RKO (cell line): ENCODE results near the gene IRF2.

Experiments used
- DNase-seq: peaks from one replicate; pipeline ENCODE4 v3.0.0-alpha.2; 2016; ENCODE audit warnings: low spot score

The IRF2 gene

DNA sequence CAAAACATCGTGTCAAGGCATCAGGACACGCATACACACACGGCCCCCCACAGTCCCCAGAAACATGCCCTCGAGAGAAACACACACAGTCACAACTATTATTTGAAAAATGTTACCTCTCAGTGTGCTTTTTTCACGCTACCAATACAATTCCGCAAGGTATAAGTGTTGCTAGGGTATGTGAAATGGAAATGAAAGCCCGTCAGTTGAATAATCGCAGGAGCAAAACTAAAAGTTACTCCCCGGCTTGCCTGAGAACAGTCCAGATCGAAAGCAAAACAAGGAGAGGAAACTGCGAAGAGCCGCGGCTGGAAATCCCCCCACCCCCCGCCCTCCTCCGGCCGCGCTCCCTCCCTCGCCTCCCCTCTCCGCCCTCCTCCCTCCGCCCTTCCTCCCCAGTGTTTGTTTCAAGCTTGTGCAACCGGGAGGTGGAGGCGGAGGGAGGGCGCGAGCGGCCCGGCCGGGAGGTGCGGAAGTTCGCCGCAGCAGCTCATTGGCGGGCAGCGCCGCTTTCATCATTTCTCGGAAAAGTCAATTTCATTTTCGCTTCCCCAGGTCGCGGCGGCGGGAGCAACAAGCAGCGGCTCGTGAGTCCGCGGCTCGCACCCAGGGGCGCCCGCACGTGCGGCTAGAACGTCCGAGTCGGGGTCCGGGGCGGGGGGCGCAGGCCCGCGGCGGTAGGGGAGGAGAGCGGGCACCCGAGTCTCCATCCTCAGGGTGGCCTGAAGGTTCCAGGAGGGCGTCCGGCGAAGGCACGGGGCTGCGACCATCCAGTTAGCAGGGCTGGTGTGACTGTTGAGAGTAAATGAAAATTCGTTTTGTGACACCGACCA lies at the start of gene IRF2:
Gene IRF2, minus strand, starts transcription at position 288 of the 833 bp plus-strand sequence. CDS start 45,486 bp downstream, outside the sequence.
- DNase-seq, result peak; percentile 93

DNA sequence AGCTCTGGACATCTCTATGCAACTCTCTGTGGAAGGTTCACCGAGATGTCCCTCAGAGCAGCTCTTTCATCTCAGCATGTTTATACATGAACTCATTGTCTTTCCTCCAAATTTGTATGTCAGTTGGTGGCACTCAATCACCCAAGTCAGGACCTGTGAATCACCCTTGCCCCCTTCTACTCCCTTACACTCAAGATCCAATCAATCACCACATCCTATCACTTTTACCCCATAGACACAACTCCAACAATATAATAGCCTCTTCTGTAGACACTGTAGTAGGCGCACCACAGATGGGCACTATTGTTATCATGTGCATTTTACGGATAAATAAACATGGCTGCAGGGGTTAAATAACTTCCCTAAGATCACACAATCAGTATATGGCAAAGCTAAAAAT lies 41.3 kb upstream of the IRF2 start:
- no peak for DNase-seq

DNA sequence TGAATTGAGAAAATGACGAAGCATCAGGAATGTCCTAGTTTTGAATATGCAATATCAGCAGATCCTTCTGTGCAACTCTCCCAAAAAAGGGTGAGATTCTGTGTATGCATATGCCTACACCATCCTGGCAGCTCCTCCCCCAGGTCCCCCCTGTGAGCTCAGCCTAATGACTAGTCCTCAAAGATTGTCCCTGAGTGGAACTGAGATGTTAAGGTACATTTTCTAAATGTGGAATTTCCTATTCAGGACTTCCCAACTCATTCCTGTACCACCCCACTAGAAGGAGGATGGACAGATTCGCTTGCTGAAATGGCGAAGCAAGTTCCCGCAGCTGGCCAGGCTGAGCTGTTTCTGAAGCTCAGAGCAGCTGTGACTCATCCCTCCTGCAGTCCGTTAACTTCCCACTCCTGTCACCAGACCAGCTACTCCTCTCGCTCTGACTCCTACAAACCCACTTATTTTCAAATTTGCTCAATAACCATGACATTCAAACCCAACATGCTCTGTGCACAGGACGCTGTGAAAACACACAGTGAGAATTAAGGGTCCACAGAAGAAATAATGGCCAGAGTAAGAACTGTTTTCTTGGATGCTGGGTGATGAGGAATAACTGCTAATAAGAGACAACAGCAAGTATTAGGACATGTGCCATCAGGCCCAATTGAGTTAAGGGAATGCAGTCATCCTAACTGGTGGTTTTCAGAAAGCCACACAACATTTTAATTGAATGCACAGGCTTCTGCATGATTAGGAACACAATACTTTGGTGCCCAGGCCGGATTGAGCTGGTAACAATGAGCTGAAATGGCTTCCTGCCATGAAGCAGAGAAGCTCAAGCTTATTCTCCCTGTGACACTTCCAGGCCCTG lies 40.0 kb upstream of the IRF2 start:
- DNase-seq, result peak; percentile 84

DNA sequence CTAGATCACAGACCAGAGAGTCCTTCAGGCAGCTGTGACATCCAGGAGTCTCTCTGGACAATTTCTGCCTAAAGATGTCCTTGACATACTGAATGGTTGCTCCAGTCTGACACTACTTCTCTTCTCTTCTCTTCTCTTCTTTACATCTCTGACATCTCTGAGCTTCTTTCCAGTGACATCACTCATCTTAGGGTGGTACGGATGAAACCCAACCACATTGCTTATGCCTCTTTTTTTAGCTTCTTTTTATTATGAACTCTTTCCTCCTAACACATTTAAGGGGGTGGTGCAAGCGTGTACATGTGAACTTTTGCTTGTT lies 39.4 kb upstream of the IRF2 start:
- DNase-seq, result no peak

DNA sequence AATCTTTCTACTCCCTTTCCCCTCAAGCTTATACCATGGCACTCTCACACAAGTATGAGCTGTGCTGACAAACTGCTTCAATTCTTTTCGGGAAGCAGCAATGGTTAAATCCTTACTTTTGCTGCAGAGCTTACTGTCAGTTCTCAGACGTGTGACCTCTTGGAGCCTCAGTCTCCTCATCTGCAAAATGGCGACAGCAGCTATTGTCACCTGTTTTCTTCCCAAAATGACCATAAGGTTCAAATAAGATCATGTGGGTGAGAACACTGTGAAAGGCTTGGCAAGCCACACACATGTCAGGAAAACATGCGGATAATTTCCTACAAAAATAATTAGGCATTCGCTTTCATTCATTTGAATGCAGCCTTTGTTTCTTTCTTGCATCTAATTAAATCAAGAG lies 36.8 kb upstream of the IRF2 start:
- DNase-seq, result no peak

DNA sequence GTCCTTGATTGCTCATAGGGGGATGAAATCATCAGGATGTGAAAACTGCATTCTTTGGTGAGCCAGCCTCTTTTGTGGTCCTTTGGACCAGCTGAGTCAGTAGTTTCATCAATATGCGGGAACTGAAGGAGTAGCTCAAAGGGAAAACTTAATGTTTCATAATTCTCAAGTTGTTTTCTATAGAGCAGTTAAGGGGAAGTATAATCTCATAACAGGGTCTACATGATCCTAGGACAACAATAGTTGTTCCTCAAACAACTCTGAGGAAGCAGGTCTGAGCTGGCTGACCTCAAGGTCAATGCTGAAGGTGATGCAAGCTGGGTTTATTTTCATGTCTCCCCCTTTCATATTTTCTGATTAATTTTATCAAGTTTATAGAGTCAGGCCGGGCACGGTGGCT lies 36.1 kb upstream of the IRF2 start:
- DNase-seq, result no peak

DNA sequence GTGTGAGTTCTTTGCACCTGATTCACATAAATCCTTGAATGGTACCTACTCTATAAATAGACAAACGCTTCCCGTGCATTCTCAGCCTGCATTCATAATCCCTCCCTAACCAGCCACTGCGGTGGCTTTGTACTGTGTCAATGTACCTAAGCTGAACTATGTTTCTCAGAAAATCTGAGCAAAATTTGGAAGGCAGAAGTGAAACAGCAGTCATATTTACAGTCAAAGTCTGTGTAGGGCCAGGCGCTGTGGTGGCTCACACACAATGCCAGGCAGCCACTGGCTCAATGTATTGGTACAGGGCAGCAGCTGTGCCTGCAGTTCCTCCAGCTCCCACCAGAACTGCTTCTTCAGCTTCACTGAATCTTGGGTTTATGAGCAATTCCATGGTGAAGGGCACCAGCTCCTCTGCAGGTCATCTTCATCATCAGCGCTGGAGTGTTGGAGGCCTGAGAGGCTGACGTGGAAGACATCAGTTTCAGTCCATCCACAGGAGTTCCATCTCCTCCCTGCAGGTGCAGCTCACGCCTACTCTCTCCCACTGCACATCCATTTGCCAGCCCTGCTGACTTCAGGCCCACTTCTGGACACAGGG lies 32.3 kb upstream of the IRF2 start:
- peak; percentile 35 for DNase-seq

DNA sequence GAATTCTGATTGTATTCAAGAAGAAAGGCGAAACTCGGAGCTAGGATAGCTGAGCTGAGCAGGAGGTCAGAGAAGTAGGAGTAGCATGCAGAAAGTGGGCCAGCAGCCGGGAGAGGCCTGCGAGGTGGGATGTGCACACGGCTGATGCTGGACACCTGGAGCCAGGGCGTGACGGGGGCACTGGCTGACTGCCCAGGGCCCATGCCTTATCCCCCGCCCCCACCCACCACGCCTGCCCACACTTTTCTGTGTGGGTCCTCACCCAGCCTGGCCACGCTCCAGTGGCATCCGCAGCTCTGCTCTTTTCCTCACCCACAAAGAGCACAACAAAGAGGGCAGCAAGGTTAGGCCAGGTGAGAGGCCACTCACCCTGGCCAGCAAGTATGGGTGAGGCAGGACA lies 30.0 kb upstream of the IRF2 start:
- no peak for DNase-seq

DNA sequence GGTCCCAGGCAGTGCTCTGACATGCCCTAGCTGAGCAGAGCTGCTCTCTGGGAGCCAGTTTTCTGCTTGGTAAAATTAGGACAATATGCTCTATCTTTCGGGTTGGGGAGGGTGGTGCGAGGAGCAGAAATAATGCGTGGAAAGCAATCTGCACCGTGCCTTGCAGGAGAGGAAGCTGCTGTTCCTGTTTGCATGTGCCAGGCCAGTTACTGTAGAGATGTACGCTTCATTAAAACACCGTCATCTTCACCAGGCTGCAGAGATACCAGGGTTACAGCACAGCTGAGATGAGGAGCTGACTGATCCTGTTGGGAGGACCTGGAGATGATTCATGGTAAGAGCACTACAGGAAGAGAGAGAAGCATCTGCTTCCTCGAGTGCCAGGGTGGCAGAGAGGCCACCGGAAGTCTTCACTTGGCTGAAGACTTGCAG lies 29.5 kb upstream of the IRF2 start:
- no peak for DNase-seq

DNA sequence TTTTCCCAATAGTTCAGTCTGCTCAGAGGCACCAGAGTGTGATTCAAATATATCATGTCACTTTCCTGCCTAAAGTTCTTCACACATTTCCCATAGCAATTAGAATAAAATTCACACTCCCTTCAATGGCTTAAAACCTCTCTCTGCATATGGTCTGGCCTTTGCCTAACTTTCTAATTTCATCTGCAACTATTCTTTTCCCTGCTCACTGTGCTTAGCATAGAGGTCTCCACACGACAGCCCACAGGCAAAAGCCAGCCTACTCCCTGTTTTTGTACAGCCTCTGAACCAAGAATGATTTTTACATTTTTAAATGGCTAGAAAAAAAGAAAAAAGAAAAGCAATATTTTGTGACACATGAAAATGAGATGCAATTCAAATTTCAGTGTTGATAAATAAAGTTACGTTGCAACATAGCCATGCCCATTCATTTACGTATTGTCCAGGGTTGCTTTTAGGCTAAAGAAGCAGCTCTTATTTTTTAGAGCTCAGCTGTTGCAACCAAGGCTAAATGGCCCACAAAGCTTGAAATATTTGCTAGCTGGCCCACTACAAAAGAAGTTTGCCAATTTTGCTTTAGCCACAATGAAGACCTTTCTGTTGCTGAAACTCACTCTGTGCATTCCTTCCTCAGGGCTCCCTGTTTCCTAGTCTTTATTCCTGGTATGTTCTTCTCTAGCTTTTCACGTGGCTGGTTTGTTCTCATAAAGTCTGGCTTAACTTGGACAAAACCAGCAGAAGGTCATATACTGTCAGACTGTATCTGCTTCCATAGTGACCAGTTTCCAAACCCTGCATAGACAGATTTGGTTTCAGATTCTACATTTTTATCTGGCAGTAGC lies 26.6 kb upstream of the IRF2 start:
- DNase-seq, result no peak

DNA sequence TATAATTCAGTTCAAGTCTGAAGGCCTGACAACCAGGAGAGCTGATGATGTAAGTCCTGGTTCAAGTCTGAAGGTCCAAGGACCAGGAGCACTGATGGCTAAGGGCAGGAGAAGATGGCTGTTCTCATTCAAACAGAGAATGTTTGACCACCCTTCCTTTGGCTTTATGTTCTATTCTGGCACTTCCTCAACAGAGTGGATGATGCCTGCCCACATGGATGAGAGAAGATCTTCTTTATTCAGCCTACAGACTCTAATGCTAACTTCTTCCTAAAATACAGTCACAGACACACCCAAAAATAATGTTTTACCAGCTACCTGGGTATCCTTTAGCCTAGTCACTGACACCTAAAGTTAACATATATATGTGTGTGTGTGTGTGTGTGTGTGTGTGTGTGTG lies 25.6 kb upstream of the IRF2 start:
- no peak for DNase-seq

DNA sequence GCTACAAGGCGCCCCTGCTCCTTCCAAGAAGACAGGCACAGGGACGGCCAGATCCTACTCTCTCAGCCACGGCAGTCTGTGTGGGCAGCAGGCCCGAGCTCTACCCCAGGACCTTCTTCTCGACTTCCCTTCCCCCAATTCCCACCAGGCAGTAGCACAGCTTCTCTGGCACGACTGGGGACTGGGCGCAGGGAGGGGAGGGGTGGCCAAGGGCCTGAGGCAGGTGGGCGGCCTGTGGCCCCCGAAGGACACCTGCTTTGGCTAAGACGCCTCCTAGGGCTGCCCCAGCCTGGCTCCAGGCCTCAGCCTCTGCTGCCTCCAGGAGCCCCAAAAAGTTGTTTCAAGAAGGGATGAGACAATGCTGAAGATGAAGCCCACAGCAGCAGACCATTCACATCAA lies 24.2 kb upstream of the IRF2 start:
- no peak for DNase-seq

DNA sequence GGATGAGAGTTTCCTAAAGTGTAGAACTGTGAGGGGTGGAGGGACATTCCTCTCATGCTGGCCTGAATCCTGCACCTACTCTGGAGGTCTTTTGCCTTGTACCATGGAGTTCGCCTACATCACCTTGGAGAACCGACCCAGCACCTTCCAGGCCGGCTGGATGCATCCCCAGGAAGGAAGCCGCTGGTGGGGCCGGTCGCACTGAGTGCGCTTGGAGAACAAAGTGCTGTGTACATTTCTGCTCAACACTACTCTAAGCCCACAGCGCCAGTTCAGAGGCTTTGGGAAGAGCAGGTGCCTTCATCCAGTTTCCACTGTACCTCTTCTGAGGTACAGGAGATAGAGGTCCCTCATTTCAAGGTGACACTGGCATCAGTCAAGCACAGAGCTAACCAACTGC lies 15.4 kb upstream of the IRF2 start:
- no peak for DNase-seq

DNA sequence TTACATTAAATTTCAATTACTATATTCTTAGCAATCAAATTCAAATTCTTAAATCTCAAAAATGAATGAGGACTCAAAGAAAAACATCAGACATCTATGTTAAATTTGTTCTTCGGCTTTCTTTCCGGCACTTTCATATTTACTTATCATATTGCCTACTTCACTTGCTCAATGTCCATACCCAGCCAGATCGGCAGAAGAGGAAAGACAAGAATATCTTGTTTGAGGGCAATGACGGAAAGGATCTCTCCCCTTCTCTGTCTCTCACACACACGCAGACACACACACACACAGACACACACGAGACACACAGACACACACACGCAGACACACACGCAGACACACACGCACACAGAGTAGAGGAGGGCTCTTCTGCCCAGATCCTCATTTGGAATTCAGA lies 13.2 kb upstream of the IRF2 start:
- no peak for DNase-seq

DNA sequence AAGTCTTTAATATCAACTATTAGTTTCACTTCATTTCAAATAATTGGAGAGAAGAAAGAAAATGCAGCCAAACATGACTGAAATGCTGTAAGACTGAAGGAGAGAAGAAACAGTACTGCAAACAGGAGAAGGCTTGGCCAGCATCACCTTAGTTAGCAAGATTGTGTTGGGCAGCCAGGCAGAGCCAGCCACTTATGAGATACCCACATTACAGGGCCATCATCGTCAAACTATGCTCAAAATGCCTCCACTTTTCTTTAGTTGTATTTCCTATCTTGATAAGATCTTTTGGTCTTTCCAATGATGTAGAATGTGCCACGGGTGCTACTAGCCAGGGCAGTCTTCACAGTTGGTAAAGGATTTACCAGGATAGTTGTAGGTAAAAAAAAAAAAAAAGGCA lies 10.9 kb upstream of the IRF2 start:
- DNase-seq, result no peak

DNA sequence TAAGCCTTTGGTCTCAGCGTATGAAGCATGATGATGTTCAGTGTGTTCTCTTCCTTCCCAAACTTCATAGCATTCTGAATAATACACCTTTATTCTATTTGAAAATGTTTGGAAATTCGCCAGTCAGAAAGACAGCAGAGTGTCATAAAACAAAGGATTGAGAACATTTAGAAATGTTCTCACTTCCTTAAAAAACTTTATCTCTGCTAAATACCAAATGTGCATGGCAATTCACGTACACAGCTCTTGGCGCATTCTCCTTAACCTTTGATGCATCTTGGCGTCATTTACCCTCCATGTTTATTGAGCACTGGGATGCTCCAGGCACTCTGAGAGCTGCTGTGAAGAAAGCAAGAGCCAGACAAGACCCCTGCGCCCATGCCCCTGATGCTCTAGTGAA lies 7.2 kb upstream of the IRF2 start:
- DNase-seq, result no peak

DNA sequence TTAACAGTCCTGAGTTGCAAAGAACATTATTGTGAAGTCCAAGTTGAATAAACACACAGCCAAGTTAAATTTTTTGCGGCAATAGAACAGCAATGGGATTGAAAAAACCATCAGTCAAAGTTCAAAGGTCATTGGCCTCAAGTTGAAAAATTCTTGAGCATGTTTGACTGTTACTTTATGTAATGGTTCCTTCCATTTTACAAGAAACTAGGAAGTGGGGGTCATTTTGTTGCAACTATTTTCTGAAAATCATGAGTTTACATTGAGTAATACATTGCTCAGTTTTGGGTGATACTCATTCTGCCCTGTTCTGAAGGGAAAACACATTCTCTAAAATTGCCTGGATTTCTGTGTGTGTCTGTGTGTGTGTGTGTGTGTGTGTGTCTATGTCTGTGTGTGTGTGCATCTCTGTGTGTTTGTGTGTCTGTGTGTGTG lies 5.2 kb upstream of the IRF2 start:
- DNase-seq, result peak; percentile 23

DNA sequence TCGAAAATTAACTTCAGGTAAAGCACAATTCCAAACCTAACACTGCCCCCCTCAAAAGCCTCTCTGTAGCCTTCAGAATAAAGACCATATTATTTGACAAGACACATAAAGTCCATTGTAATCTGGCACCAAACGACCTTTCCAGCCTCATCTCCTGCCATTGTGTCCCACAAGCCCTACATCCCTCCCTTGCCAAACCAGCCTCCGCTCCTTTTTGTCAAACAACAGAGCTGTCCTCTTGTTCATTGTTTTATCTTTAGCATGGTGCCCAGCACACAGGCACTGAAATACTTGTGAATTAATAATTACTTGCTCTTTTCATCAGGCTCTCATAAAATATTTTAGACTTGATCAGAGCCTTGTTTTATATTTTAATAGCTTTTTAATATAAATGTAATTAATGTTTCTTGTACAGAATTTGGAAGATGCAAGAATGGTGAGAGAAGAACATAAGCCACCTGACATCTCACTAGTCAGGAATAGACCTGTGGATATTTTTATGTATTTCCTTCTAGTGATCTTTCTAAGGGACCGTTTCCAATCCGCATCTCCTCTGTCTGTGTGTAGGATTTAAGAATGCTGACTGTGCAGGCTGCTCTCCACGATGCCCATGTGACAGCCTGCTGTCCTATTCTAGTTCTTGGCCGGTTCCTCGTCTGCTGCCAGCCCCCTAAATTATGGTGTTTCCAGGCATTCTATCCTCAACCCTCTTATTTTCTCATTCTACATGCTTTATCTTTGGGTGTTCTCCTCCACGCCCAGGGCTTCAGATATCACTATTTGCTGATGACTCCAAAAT lies 3.0 kb upstream of the IRF2 start:
- no peak for DNase-seq

DNA sequence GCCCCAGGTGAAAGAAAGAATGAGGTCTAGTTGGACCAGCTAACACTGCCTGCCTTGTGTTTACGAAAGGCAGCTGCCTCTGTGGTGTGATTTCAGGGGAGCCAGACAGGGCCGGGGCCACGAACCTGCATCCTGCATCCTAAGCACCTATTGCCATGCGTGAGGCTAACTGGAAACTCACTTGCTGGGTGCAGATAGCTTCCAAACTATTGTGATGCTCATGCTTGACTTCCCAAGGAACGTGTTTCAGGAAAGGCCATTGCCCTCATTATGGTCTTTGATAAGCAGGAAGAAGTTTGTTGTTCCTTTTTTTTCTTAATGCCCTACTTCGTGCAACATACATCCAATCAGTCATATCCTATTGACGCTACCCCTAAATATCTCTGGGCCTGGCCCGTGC lies 2.3 kb upstream of the IRF2 start:
- no peak for DNase-seq

DNA sequence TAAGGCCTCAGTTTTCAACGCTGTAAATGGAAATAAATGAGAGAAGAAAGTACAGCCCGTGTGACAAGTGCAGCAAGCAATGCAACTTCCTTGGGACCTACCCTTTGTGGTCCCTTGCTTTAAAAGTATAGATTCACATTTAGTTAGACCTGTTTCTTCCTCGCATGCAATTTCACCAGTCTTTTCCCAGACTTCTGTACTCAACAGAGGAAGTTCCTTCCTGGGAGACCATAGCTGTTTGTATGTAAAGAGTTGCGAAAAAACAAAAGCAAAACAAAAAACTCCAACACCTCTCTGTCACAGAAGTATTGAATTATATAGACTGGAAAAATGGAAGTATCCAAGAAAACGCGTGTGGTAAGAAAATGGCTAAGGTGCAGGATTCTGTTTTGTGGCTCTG lies 1.1 kb upstream of the IRF2 start:
- DNase-seq, result no peak

DNA sequence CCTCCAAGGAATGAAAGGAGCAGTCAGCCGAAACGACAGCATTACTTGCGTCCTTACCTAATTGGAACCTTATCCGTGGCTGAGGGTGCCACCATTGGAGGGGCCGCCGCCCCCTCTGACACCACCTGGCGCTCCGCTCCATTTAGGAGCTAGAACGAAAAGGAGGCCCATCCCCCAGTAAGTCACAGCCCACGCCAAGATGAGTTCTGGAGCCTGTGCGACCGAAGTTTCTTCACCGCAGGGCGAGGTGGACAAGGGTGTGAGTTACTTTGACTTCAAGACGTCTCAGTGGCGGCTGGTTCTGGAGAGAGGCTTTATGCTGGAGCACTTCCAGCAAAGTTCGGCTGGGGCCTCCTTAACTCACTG lies 729 bp upstream of the IRF2 start:
- peak; percentile 63 for DNase-seq
